Activated CD4-positive, alpha-beta T cell treated with anti-CD3 and anti-CD28 coated beads for 24 hours (primary cell): ENCODE measurements around the gene FNDC5.
A peak's percentile ranks its signal among the peaks of the same experiment; 100 is the strongest.

Experiments used
- DNase-seq, 2 donors: peaks; one replicate each; pipeline ENCODE4 v3.0.0-alpha.2; 2020; ENCODE audit warnings: low read depth in 2 of 2

FNDC5 gene

GRCh38 chr1:32884032-32884372, 13.3 kb upstream of the FNDC5 start:
- DNase-seq = no peak

DNA sequence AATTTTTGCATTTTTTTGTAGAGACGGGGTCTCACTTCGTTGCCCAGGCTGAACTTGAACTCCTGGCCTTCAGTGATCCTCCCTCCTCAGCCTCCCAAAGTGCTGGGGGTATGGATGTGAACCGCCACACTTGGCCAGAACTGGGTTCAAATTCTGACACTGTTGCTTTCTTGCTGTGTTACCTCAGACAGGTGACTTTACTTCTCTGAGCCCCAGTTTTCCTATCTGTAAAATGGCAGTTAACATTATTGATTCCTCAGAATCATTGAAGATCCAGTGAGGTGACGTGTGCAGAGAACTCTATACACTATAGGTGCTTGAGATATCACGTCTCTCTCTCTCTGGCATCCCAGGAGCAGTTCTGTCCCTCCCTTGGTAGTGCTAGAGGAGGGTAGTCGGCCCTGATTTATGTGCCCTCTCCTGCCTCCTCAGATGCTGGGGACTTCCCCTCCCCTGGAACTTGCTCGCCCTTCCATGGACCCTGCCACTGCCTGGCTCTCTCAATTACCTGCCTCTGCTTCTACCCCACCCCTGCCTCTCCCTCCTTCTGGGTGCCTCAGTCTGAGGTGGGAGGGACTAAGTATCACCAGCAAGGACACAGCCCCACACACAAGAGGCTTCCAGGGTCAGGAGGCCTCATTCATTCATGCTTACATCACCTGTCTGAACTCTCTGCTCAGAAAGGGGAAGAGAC, 12.8 kb upstream of the FNDC5 start:
- no peak for DNase-seq

GRCh38 chr1:32881871-32882850, 11.4 kb upstream of the FNDC5 start:
- no peak for DNase-seq

DNA sequence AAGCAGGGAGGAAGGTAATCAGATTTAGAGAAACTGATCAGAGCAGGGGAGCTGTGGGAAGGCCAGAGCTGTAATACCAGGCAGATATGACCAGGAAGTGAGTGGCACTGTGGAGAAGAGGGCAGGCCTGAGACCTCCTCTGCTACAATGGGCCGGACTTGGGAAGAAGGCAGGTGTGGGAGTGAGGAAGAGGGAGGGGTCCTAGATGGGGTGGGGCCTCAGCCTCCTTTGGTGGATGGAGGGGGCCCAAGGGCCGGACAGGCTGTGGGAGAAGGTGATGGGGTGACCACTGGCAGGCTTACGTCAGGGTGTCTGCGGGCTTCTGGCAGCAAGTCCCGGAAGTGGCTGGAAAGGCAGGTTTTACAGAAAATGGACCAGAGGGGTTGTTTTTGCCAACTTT, 10.6 kb upstream of the FNDC5 start:
- DNase-seq = no peak

DNA sequence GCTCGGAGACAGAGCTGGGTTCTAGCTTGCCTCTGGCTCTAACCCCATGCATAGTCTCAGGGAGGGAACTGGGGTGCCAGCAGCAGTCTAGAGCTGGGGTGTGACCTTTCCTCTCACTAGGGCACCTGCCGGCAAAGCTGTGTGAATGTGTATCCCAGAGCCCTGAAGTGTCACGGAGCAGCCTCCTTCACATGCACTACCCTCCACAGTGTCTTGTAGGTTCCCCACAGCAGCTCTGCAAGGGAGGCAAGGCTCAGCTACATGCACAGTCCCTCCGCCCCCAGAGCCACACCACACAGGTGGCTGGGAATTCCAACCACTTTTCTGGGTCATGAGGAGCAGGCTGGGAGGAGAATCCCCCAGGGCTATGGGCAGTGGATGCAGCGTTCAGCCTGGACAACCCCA, 7.9 kb upstream of the FNDC5 start:
- DNase-seq = no peak

DNA sequence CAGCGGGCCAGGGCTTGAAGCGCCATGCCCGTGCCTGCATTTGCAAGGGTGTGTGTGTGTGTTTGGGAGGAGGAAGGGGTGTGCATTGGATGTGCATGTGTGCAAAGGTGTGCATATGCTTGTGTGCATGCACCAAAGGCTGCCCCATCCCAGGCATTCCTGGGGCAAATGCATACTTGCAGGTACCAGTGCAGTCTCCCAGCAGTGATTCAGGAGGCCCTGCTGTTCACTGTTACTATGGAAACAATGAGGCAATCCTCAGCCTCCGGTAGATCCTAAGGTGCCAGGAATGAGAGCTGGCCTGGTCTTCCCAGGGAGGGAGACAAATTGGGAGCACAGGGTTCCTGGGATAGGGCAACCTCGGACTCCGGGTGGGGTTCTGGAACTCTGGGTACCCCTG, 7.5 kb upstream of the FNDC5 start:
- no peak for DNase-seq

GRCh38 chr1:32877211-32878110, 6.7 kb upstream of the FNDC5 start:
- DNase-seq = no peak

- peak; percentile 25 to 40 for DNase-seq
These were observed 5.9 kb upstream of the FNDC5 start for GRCh38 chr1:32876341-32877210.

GRCh38 chr1:32874860-32875752, 4.4 kb upstream of the FNDC5 start:
- DNase-seq = no peak

GRCh38 chr1:32873484-32873883, 2.8 kb upstream of the FNDC5 start:
- DNase-seq = no peak

DNA sequence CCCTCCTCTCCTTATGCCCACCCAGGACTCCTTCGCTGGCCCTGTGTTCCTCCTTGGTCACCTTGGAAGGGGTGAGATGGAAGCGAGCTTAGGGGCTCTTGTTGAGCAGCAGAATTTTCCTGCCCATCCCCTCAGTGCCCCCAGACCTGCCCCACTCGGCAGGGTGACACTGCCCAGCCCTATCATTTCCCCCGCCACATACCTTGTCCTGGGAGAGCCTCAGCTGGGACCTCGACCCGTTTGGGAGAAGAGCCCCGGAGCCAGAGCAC, 1.4 kb upstream of the FNDC5 start:
- DNase-seq = no peak

DNA sequence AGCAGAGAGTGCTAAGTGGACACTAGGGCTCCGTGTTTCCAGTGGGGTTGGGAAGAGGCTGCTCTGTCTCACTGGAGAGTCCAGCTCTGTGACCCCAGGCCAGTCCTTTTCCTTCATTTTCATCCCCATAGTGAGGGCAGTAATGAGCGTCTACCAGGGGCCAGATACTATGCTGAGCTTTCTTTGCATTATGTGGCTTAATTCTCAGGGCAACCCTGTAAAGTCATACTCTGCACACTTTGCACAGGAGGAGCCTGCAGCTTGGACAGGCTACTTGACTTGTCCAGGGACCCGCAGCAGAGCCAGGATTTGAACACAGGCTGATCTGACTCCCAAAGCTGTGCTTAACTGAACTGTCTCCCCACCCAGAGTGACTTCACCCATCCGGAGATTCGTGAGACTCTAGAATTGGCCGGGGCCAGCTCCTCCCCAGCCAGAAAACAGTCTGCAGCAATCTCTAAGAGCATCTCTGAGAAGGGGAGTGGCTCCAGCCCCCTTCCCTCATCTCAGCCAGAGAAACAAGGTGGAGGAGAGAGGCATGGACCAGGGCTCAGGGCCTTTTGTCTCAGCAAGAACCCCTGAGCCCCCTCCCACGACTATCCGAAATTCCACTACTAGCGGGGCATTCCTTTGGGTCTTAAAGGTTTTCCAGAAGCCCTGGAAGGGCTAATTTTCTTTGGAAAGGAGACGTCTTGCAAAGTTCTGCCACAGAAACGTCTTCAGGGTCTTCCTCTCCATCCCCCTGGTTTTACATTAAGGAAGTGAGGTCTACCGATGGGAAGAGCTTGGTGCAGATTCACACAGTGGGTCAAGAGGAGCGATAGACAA, 866 bp upstream of the FNDC5 start:
- DNase-seq = no peak

DNA sequence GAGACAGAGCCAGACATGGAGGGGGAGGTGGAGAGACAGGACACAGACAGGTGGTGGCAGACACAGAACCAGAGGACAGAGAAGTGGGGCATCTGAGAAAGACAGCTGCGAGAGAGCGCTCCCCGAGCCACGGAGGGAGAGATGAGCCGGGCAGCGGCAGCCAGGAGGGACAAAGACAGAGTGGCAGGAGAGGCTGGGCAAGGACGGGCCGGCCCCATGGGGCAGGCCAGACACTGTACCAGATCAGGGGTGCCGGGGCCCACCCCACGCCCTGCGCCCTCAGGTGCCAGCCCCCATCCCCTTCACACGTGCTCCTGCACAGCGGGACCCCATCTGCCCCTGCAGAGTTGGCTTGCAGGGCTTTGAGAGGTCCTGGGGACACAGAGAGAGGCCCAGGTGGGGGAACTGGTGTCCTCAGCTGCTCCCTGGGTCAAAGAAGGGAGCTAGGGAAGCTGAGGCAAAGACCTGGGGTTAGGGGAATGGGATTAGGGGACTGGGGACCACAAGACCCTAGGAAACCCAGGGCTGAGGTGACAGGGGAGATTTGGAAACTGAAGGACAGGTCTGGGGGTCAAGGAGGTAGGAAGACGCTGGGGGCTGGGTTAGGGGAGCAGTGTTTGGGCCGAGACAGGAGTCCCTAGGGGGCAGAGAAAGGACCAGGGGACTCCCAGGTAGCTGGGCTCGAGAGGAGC, 643 bp downstream of the FNDC5 start:
- DNase-seq = no peak

DNA sequence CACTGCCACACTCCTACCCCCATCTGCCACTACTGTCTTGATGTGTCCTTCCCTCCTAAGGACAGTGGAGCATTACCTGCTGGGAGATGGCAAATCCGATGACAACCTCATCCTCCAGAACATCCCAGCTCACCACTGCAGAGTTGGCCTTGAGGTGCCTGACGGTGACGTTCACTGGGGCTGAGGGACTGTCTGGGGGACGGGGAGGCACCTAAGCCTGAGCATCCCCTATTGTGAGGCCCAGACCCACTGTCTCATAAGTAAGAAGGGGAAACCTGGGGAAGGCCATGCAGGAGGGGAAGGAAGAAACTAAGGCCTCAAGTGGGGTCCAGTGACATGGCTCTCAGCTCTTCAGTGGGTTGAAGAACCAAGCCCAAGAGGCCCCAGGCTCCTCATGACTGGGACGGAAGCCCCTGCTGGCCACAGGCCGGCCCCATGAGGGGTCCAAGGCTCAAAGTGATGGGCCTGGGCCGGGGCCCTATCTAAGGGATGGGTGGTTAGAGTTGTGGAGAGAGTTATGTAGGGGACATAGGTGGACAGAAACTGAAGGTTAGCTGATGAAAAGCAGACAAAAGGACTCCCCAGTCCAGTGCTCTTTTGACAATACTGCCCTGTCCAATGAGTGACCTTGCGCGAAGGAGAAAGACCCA, 1.8 kb downstream of the FNDC5 start:
- DNase-seq = no peak

- DNase-seq = no peak
These were observed 2.6 kb downstream of the FNDC5 start for GRCh38 chr1:32868085-32868484.

DNA sequence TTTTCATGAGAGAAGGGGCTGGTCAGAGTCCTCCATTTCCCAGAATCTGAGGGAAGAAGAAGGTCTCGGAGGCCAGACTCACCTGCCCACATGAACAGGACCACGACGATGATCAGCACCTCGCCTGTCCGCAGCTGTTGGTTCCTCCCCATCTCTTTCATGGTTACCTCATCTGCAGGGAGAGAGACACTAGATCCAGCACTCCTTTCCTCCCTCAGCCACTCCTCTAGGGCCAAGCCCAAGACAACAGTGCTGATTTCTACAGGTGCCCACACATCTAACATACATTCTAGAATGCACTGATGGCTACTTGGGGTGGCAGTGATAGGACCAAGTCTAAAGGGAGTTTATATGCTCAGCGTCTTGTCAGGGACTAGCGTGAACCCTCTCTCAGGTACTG, 3.0 kb downstream of the FNDC5 start:
- DNase-seq = no peak

DNA sequence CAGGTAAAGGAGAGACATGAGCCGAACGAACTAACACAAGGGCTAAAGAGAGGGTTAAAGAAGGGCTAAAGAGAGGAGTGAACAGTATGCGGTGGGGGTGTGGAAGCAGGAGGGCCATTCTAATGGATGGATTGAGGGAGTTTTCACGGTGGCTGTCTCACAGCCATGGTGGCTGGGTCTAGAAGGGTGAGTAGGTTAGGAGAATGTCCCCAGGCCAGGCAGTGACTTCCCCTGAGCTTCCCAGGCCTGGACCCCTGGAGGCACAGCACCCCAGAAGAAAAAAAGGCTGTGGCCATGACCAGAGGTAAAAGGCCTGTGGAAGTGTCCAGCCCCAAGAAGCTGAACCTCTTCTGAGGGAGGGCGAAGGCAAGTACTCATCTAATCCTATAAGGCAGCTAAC, 3.6 kb downstream of the FNDC5 start:
- DNase-seq = no peak

- no peak for DNase-seq
These were observed 4.9 kb downstream of the FNDC5 start for GRCh38 chr1:32865639-32866405.
